Fibroblast of the aortic adventitia (primary cell): ENCODE measurements around the gene TMEM82. TPM values are rescaled to one million over a fixed set of nuclear protein-coding genes. Genes with fewer than 3 reads are reported as not detected.

Experiments
- DNase-seq: peaks from one replicate; pipeline ENCODE4 v3.0.0-alpha.2; 2010; ENCODE audit warnings: low read depth
- H3K4me3 ChIP-seq: 2 replicates; pipeline ENCODE4 v1.5.1; 2011; ENCODE audit warnings: low read depth, mild to moderate bottlenecking, control low read depth, low read length, moderate library complexity
- total RNA-seq: library from RNA; depleted of rRNA; stranded (reverse); fragments of >200 nt; gene quantifications from 2 replicates; pipeline ENCODE4 v1.2.3, GENCODE V29; 2012; ENCODE audit warnings: low replicate concordance
- TF ChIP-seq, protein P1 (sequence below): IDR thresholded peaks from 2 replicates; pipeline ENCODE4 v1.5.1; 2011; ENCODE audit warnings: mild to moderate bottlenecking, low read length, control low read depth, inconsistent platforms; ENCODE audit not compliant: insufficient read depth

Gene TMEM82
- total RNA-seq, 1 donor, result not detected

DNA sequence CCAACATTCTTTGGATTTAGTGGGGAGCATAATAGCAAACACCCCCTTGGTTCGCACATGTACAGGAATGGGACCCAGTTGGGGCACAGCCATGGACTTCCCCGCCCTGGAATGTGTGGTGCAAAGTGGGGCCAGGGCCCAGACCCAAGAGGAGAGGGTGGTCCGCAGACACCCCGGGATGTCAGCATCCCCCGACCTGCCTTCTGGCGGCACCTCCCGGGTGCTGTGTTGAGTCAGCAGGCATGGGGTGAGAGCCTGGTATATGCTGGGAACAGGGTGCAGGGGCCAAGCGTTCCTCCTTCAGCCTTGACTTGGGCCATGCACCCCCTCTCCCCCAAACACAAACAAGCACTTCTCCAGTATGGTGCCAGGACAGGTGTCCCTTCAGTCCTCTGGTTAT is 43.4 kb downstream of the TMEM82 start:
- no peak overlapping the region for H3K4me3 ChIP-seq
- TF ChIP-seq, protein P1, sequence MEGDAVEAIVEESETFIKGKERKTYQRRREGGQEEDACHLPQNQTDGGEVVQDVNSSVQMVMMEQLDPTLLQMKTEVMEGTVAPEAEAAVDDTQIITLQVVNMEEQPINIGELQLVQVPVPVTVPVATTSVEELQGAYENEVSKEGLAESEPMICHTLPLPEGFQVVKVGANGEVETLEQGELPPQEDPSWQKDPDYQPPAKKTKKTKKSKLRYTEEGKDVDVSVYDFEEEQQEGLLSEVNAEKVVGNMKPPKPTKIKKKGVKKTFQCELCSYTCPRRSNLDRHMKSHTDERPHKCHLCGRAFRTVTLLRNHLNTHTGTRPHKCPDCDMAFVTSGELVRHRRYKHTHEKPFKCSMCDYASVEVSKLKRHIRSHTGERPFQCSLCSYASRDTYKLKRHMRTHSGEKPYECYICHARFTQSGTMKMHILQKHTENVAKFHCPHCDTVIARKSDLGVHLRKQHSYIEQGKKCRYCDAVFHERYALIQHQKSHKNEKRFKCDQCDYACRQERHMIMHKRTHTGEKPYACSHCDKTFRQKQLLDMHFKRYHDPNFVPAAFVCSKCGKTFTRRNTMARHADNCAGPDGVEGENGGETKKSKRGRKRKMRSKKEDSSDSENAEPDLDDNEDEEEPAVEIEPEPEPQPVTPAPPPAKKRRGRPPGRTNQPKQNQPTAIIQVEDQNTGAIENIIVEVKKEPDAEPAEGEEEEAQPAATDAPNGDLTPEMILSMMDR, result no peak
- DNase-seq, result no peak

DNA sequence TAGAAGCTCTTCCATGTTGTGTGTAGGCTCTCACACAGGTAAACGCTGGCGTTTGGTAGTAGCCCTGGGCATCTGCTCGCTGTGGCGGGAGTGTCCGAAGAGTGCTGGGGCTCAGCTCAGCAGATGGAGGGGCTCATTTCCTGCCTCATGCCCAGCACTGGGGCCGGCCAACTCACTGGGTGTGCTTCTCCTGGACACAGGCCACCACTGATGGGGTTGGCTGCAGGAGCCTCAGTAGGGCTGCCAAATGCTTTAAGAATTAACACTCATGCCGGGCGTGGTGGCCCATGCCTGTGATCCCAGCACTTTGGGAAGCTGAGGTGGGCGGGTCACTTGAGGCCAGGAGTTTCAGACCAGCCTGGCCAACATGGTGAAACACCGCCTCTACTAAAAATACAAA is 44.3 kb downstream of the TMEM82 start:
- no peak overlapping the region for H3K4me3 ChIP-seq
- TF ChIP-seq, protein P1, result no peak
- peak; percentile 87 for DNase-seq

DNA sequence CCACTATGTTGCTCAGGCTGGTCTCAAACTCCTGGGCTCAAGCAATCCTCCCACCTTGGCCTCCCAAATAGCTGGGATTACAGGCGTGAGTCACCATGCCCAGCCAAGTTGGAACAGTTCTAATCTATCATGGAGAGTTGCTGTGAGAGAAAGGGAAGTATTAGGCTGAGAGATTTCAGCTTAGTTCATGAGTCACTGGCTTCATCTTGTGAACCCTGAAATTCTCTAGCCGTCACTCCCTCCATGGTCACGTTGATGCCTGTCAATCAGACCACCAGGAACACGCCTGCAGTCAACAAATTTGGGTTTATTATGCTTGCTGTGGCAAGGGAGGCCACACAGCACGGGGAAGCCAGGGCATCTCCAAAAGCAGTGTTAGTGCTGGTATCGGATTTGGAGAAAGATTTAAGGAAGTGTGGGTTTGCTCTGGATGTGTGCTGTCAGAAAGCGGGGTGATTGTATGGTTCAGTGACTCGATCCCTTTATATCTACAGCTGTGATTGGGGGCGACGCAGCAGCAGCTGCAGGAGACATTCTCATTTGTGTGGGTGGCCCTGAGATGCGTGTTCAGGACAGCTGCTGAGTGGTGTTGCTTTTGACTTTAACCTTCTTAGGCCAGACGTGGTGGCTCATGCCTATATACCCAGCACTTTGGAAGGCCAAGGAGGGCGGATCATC is 46.5 kb downstream of the TMEM82 start:
- no peak overlapping the region for H3K4me3 ChIP-seq
- TF ChIP-seq, protein P1, result no peak
- DNase-seq, result peak; percentile 56

DNA sequence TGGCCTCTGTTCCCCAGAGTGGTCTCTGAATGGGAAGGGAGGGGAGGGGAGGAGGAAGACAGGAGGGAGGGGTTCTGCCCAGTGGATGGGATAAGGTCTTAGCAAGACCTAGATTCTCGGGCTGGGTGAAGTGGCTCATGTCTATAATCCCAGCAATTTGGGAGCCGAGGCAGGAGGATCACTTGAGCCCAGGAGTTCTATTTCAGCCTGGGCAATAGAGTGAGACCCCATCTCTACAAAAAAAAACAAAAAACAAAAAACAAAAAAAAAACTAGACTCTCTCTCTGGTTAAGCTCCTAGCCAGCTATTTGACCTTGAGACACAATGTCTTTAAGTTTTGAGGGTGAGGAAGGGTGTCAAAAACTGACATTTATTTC is 53.8 kb downstream of the TMEM82 start:
- TF ChIP-seq, protein P1, result no peak
- no peak for DNase-seq
- H3K4me3 ChIP-seq, result no peak overlapping the region

Other genes with a start within 250 kb of the TMEM82 start
- gene CASP9, start 218.3 kb upstream of the TMEM82 start, total RNA-seq, result 5.2 and 7.1 TPM in 2 replicates
- 8.6 and 20.0 TPM in 2 replicates for gene DNAJC16, start 215.7 kb upstream of the TMEM82 start, total RNA-seq
- gene AGMAT, start 157.4 kb upstream of the TMEM82 start, total RNA-seq, result 0.16 and 1.4 TPM in 2 replicates
- gene DDI2, start 125.0 kb upstream of the TMEM82 start, total RNA-seq, result 14.0 and 26.0 TPM in 2 replicates
- gene PLEKHM2, start 58.2 kb upstream of the TMEM82 start, total RNA-seq, result 19.3 and 76.5 TPM in 2 replicates
- gene SLC25A34, start 6.2 kb upstream of the TMEM82 start, total RNA-seq, result 0.54 and 0.65 TPM in 2 replicates
- 41.0 and 114 TPM in 2 replicates for gene FBLIM1, start 16.3 kb downstream of the TMEM82 start, total RNA-seq
- 1.9 and 2.0 TPM in 2 replicates for gene UQCRHL, start 65.2 kb downstream of the TMEM82 start, total RNA-seq
- gene SPEN, start 105.2 kb downstream of the TMEM82 start, total RNA-seq, result 20.5 and 24.3 TPM in 2 replicates
- 13.8 and 21.7 TPM in 2 replicates for gene ZBTB17, start 233.6 kb downstream of the TMEM82 start, total RNA-seq